ENCODE results near the gene FAM174C. TPM values are rescaled to one million over a fixed set of nuclear protein-coding genes. Genes with fewer than 3 reads are reported as not detected.

FAM174C gene
- total RNA-seq, 1 experiment from 2014 or later, result 59.4 TPM

GRCh38 chr19:1272423-1273262 lies 2.7 kb upstream of the FAM174C start:
- Mint-ChIP-seq H3K9me3 (no peaks in the 10 kb centered on the region), H3K4me3 (peak overlapping the region; percentile 34), H3K27ac (peak overlapping the region; percentile 94), H3K4me1 (peaks cover 52% of the 10 kb centered on the region), H3K27me3 (ENCODE audit: low read depth) (0 out of 2 replicates have a peak, but pooled peaks cover 3% of the 10 kb centered on the region), H3K36me3 (peaks cover 45% of the 10 kb centered on the region)
- CTCF ChIA-PET, result interaction anchor here (3.0 kb wide), 1 partner anchor 28 kb away, joined by 24 read pairs; no protein-coding TSS in a partner anchor
- POLR2A ChIA-PET, result interaction anchor here (0.6 to 1.2 kb wide), 3 partner anchors 13 to 1227 kb away, joined by 3 read pairs; no protein-coding TSS in a partner anchor
- DNase-seq (ENCODE audit: low spot score) (no peak), ATAC-seq (no peak)
- TF ChIP-seq RELA (CRISPR knock-in tag; IDR thresholded peaks at IDR 0.05; ENCODE audit: borderline replicate concordance), result 0 out of 2 replicates have a peak, but pooled peaks have one; percentile 22
- no peak for TF ChIP-seq HMGXB4 (CRISPR knock-in tag; IDR thresholded peaks at IDR 0.05)

GRCh38 chr19:1273263-1274041 lies 1.9 kb upstream of the FAM174C start:
- POLR2A ChIA-PET, result interaction anchor here (0.6 to 1.7 kb wide), 7 partner anchors 13 to 1226 kb away, joined by 3 to 6 read pairs (median 3); no protein-coding TSS in a partner anchor
- Mint-ChIP-seq H3K36me3 (peaks cover 45% of the 10 kb centered on the region), H3K27me3 (ENCODE audit: low read depth) (0 out of 2 replicates have a peak, but pooled peaks cover 3% of the 10 kb centered on the region), H3K27ac (peak overlapping the region; percentile 95), H3K9me3 (no peaks in the 10 kb centered on the region), H3K4me3 (peak overlapping the region; percentile 49), H3K4me1 (peaks cover 45% of the 10 kb centered on the region)
- TF ChIP-seq NFATC4 (CRISPR knock-in tag; IDR thresholded peaks at IDR 0.05) (0 out of 2 replicates have a peak, but pooled peaks have one; percentile 35), ZNF281 (CRISPR knock-in tag; IDR thresholded peaks at IDR 0.05) (no peak), PRRX2 (CRISPR knock-in tag; IDR thresholded peaks at IDR 0.05) (0 out of 2 replicates have a peak, but pooled peaks have one; percentile 31), AR (CRISPR knock-in tag; IDR thresholded peaks at IDR 0.05) (no peak), EMX1 (CRISPR knock-in tag; IDR thresholded peaks at IDR 0.05) (peak; percentile 41; the same call in 1 of the 2 replicates), ZNF416 (CRISPR knock-in tag; IDR thresholded peaks at IDR 0.05) (peak; percentile 73; the same call in 1 of the 2 replicates)
- CTCF ChIA-PET, result interaction anchor here (0.6 to 3.0 kb wide), 3 partner anchors 29 to 231 kb away, joined by 3 to 24 read pairs (median 3); no protein-coding TSS in a partner anchor
- no peak for ATAC-seq
- DNase-seq (ENCODE audit: low spot score), result no peak

- TF ChIP-seq KAT7 (CRISPR knock-in tag; IDR thresholded peaks at IDR 0.05; ENCODE audit: borderline replicate concordance) (0 out of 2 replicates have a peak, but pooled peaks have one; percentile 1), FOXP4 (CRISPR knock-in tag; IDR thresholded peaks at IDR 0.05) (no peak)
- peaks cover 45% of the 10 kb centered on the region for H3K36me3 Mint-ChIP-seq
- H3K4me1 Mint-ChIP-seq, result peaks cover 41% of the 10 kb centered on the region
- peak overlapping the region; percentile 67 for H3K4me3 Mint-ChIP-seq
- H3K9me3 Mint-ChIP-seq, result no peaks in the 10 kb centered on the region
- no peak for ATAC-seq
- DNase-seq (ENCODE audit: low spot score), result no peak
- CTCF ChIA-PET, result interaction anchor here (0.6 to 3.0 kb wide), 3 partner anchors 30 to 232 kb away, joined by 3 to 24 read pairs (median 3); no protein-coding TSS in a partner anchor
- no peaks in the 10 kb centered on the region for H3K27me3 Mint-ChIP-seq (ENCODE audit: low read depth)
- H3K27ac Mint-ChIP-seq, result peak overlapping the region; percentile 95
- POLR2A ChIA-PET, result interaction anchor here (0.7 to 1.7 kb wide), 4 partner anchors 14 to 181 kb away, joined by 3 to 6 read pairs (median 4); no protein-coding TSS in a partner anchor
Measured at GRCh38 chr19:1274081-1274851, 1.1 kb upstream of the FAM174C start.

Data from WTC11 (cell line).